ENCODE measurements around the gene PPP1R12A.
A peak's percentile ranks its signal among the peaks of the same experiment; 100 is the strongest.
"Not testable (repeated sequence)": the region's sequence is repeated elsewhere in the genome, so short reads cannot be mapped to it uniquely, and the experiment has no call there.

Gene PPP1R12A

GRCh38 chr12:79935021-79935623 is at the start of gene PPP1R12A:
TSS of gene PPP1R12A (minus strand) at chr12:79935097. CDS start at chr12:79934931, 166 bp downstream.
- FAIRE-seq (peak; percentile 34), DNase-seq (ENCODE audit: low spot score) (peak; percentile 94)

DNA sequence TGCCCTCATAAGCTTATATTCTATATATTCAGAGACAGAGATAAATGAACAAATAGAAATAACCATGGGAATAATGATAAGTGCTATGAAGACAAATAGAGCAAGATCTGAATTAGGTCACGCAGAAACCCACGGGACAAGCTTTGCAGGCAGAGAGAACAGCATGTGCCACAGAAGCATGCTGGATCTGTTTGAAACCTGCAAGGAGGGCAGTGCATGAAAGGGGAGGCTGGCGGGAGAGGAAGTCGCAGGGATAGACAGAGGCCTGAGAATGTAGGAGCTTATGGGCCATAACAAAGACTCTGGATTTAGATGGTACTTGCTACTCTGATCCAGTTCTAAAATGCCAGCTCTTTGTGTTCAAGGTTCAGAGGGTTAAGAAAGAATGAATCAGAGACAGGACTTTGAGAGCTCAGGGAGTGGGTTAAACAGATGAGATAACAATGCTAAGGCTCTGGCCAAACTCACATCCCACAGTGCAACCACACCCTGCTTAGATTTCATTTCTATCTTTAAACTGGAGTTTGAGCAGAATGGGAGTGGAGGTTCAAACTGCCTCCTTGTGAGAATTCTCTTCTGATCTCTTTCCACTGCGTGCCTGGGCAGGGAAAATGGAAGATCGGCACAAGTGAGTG is 49.2 kb upstream of the PPP1R12A start:
- DNase-seq (ENCODE audit: low spot score) (peak; percentile 66), FAIRE-seq (peak; percentile 71)

DNA sequence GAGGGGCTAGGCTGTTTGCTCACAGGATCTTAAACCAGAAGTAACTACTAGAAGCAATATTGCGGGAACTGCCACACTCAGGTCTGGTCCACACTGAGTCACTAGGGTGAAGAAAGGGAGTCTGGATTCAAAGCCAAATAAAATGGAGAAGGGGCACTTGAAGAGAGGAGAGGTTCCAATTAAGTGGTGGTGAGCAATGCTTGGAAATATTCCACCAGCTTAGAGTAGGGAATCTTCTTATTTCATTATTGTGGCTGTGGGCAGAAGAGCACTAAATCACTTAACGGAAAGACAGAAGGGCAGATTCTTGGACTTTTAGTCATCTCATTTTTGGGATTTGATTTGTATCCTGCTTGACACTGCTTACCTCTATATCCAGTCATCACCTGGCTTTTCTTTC is 48.6 kb upstream of the PPP1R12A start:
- FAIRE-seq: peak; percentile 95
- DNase-seq (ENCODE audit: low spot score): peak; percentile 94

GRCh38 chr12:79982086-79983062 is 47.5 kb upstream of the PPP1R12A start:
- no peak for DNase-seq (ENCODE audit: low spot score)
- FAIRE-seq: no peak

DNA sequence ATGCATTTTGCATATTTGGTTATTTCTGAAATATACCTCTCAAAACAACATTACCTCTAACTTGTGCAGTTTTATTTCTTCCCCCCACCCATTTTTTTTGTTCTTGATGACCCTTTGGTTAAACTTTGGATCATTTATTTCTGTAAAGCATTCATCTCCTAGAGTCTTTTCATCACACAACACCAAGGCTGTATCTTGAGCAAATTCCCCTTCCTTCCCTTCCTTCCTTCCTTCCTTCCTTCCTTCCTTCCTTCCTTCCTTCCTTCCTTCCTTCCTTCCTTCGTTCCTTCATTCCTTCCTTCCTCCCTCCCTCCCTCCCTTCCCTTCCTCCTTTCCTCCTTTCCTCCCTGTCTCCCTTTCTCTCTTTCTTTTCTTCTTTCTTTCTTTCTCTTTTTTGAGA is 43.8 kb upstream of the PPP1R12A start:
- FAIRE-seq (no peak), DNase-seq (ENCODE audit: low spot score) (no peak)

DNA sequence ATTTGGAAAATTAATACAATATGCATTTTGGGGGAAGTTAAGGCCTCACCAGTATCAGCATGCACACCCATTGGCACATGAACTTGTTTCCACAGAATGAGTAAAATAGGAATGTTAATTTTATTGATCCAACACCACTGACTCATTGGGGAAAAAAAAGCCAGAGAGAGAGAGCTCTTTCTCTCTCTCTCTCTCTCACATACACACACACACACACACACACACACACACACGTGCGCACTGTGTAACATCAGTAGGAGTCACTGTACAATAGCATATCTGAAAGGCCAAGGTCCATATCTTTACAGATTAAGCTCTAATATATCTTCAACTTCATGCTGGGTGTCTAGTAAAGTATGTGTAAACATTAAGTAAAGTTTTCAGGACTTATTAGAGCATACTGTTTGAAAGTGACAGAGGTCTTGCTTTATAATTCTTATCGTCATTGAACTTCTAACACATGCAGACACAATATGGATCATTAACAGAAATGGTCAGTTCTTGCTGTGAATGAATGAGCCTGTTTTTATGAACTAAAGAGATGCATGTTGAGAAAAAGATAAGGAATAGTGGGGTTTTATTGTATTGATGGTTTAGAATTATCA is 43.1 kb upstream of the PPP1R12A start:
- DNase-seq (ENCODE audit: low spot score); FAIRE-seq: not testable (repeated sequence)

DNA sequence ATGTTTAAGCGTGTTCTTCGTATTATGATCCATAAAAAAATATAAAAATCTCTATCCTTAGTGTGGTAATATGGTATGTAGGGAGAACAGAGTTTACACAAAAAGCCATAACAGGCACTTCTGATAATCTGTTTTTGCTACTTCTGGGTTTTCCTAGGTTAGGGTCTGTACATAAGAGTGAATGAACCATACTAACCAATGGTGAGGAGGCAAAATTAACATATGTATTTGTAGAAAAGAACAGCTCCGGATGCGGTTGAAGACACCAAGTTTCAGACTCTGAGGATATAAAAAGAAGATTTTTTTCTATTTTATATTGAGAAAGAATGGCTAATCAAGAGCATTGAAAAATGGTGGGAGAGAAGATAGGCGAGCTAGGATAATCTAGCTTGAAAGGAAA is 40.2 kb upstream of the PPP1R12A start:
- DNase-seq (ENCODE audit: low spot score) (no peak), FAIRE-seq (no peak)

- DNase-seq (ENCODE audit: low spot score) (no peak), FAIRE-seq (no peak)
Observed at GRCh38 chr12:79973801-79974200, 38.9 kb upstream of the PPP1R12A start.

DNA sequence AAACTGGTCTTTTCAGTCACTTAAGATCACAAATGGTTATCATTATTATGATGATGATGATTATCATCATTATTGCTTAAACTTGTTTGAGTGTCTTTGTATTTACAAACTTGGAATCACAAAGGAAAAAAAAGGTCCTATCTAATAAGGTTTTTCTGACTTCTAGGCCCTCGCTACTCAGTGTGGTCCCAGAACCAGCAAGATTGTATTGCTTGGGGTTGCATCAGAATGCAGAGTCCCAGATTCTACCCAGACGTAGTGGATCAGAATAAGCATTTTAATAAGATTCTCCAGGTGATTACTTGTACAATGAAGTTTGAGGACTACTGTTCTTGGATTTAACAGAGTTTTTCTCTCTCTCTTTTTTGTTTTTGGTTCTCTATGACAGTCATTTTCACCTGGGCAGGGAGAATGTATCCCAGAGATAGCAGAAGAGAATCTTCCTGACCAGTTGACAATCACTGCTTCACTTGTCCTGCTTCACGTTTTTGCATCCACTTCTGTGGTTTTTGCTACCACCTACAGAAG is 29.3 kb upstream of the PPP1R12A start:
- FAIRE-seq (no peak), DNase-seq (ENCODE audit: low spot score) (no peak)

- no peak for FAIRE-seq
- DNase-seq (ENCODE audit: low spot score): no peak
Observed at GRCh38 chr12:79961411-79961810, 26.5 kb upstream of the PPP1R12A start.

GRCh38 chr12:79959484-79959883 is 24.6 kb upstream of the PPP1R12A start:
- FAIRE-seq (no peak), DNase-seq (ENCODE audit: low spot score) (no peak)

DNA sequence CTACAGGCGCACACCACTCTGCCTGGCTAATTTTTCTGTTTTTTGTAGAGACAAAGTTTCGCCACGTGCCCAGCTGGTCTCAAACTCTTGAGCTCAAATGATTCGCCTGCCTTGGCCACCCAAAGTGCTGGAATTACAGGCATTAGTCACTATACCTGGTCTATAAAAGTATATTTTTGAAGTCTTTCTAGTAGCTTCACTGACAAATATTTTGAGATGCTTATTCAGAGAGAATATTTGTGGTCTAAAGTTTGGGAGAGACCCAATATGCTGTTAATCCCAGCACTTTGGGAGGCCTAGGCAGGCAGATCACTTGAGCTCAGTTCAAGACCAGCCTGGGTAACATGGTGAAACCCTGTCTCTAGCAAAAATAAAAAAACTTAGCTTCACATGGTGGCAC is 22.0 kb upstream of the PPP1R12A start:
- DNase-seq (ENCODE audit: low spot score): no peak
- no peak for FAIRE-seq

DNA sequence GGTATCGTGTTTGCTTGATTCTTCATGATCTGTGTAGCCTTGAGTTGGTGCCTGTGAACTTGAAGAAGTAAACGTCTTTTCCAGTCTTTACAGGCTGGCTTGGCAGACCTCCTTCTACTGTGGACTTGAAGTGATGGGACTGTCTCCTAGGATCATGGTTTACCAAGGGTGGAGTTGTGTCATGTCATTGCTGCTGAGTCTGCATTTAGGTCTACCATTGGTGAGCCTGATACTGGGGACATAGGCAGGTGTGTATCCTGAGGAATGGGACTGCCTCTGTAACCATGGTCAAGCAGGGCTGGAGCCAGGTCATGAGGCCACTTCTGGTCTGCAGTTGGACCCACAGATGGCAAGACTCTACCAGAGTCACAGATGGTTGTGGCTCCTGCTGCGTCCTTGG is 20.7 kb upstream of the PPP1R12A start:
- DNase-seq (ENCODE audit: low spot score) (no peak), FAIRE-seq (no peak)

DNA sequence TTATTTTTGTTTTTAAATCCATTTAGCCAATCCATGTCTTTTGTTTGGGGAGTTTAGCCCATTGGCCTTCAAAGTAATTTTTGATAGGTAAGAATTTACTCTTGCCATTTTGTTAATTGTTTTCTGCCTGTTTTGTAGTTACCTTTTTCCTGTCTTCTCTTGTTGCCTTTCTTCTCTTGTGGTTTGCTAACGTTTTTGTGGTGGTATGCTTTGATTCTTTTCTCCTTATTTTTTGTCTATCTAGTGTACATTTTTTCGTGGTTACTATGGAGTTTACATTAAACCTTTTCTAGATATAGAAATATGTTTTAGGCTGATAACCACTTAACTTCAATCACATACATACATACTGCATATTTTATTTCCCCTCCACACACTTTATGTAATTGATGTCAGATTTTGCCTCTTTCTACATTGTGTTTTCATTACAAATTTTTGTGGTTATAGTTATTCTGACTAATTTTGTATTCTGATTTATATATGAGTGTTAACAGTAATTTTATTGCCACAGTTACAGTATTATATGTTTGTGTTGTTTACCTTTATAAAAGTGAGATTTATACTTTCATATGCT is 19.2 kb upstream of the PPP1R12A start:
- DNase-seq (ENCODE audit: low spot score): no peak
- no peak for FAIRE-seq

DNA sequence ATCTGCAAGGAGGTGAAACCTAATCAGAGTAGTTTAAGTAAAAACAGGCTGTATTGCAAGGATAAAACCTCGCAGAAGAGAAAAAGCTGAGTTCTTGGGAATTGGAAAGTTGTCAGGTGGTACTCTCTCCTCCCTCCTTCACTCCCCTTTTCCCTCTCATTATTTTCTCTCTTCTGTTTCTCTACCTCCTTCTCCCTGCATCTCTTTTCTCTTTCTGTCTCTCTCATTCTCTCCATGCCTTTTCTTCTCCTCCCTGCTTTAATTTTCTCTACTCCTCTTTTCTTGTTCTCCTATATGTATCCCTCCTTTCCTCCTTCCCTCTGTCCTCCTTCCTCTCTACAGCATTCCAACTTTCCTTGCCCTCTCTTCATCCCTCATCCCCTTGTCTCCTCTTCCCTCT is 14.2 kb upstream of the PPP1R12A start:
- FAIRE-seq (no peak), DNase-seq (ENCODE audit: low spot score) (no peak)

GRCh38 chr12:79945433-79945832 is 10.5 kb upstream of the PPP1R12A start:
- FAIRE-seq: no peak

GRCh38 chr12:79944565-79944964 is 9.7 kb upstream of the PPP1R12A start:
- no peak for DNase-seq (ENCODE audit: low spot score)
- FAIRE-seq: no peak

More at GRCh38 chr12:79945433-79945832, 10.5 kb upstream of the PPP1R12A start:
- DNase-seq (ENCODE audit: low spot score): no peak

- not testable (repeated sequence) for FAIRE-seq; DNase-seq (ENCODE audit: low spot score)
Observed at GRCh38 chr12:79942846-79943245, 7.9 kb upstream of the PPP1R12A start.

DNA sequence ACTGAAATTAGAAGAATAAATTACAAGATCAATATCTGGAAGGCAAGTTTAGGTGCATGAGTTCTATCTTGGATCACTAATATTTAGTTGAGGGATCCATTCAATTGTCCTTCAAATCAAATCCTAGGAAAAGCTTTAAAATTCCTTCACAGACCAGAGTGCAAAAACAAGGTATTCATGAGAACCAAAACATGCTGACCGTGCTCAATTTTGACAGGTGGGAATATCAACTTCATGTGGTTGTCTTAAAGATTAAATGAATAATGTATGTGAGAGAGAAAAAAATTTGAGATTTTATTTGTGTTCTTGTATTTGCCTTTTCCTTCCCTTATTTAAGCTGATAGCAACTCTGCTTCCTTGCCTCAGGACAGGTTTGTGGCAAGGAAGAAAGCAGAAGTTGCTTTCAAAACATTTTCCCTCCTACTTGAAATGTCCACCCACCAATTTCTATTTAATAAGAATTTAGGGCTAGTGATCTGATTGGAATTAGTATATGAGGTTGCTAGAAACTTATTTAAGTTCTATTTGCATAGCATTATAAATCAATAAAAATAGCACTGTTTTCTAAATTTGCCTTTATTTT is 4.9 kb upstream of the PPP1R12A start:
- no peak for DNase-seq (ENCODE audit: low spot score)
- FAIRE-seq: no peak

GRCh38 chr12:79938843-79939242 is 3.9 kb upstream of the PPP1R12A start:
- no peak for DNase-seq (ENCODE audit: low spot score)
- no peak for FAIRE-seq

DNA sequence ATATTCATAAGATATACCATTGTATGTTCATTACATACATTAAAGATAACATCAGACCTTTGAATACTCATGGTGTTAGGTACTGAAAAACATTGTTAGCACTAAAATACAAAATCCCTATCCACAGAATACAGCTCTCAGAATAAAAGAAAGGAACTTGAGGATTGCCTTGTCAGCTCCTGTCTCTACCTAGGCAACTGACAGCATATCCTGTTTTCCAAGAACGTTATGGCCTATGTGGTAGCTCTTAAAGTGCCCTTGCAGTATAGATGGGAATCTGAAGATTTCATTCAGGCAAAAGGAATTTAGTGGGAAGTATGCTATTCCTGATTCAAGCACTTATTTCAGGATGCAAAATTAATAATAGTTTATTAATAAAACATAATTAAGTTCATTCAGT is 1.8 kb upstream of the PPP1R12A start:
- DNase-seq (ENCODE audit: low spot score) (no peak), FAIRE-seq (no peak)
